Measurements from ENCODE around the gene NASP. TPM values are rescaled to one million over a fixed set of nuclear protein-coding genes. Genes with fewer than 3 reads are reported as not detected.

The NASP gene
- total and polyA plus RNA-seq, 2 of the 13 experiments (the other 11 are each of a cell fraction or from before 2014, with no cell fraction given) = 132 to 256 TPM

DNA sequence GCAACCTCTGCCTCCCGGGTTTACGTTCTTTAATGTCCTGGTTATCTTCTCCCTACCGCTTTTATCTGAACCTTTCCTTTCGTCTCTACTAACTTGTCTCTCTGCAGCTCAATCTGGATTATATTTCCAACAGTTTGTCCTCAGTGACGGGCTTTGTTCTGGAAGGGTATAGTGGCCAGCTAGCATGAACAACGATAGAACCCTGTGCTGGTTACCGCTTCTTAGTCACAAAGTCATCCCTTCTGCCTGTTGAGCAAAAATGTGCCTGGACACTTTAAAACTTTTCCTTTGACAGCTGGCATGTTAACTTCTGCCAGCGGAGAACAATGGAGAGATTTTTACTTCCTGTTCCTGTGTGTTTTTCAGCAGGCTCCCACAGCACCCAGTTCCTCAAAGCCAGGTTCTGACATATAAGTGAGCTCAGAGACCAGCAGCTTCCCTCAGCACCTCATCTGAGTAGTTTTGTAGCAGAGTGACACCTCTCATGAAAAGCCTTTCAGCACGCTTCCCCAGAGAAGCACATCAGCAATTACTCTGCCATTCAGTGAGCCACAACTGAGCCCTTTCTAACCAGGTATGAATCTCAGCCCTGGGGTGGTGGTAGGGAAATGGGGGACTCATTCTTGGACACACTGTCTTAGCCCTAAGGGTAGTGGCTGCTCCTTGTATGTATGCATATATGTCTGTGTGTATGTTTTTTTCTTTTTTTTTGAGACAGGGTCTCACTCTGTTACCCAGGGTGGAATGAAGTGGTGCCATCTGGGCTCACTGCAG lies 63.6 kb downstream of the NASP start:
- no peak for DNase-seq (ENCODE audit: low spot score)
- no peak; the same call in 2 of the 3 replicates for ATAC-seq
- Histone ChIP-seq H3K79me2 (ENCODE audit: insufficient read depth, low read length) (peaks cover 6% of the 10 kb centered on the region), H3K4me3 (replicated peaks in 1 of 3; ENCODE audit: insufficient read depth in 1 of 3, low read depth in 2 of 3, low read length in 3 of 3) (no peak overlapping the region), H3K4me2 (ENCODE audit: low read depth, low read length) (no peak overlapping the region), H3K4me1 (ENCODE audit: insufficient read depth, low read length) (peaks cover 25% of the 10 kb centered on the region), H3K9me3 (ENCODE audit: low read length) (no peaks in the 10 kb centered on the region), H3K27ac (ENCODE audit: extremely low read length, insufficient read depth, low read length) (no peak overlapping the region), H3K27me3 (ENCODE audit: control insufficient read depth in 1 of 2, insufficient read depth in 2 of 2, low read length in 2 of 2) (no peaks in the 10 kb centered on the region), H2AFZ (ENCODE audit: low read length) (no peak overlapping the region), H3K9ac (ENCODE audit: insufficient read depth, low read depth, low read length) (no peak overlapping the region), H3K36me3 (replicated peaks in 1 of 2; ENCODE audit: control insufficient read depth in 1 of 2, insufficient read depth in 2 of 2, low read length in 2 of 2) (peaks cover 20 to 51% of the 10 kb centered on the region in 2 experiments), H4K20me1 (ENCODE audit: insufficient read depth, low read length) (peaks cover 4% of the 10 kb centered on the region; the same call in 1 of the 2 replicates)
- CTCF ChIA-PET (ENCODE audit: low intra/inter-chr PET ratio, low total read pairs) = no interaction called here
- 98% methylated on average over 9 of the region's 9 CpGs for WGBS (ENCODE audit: low lambda C conversion rate)
- no TSS peak for BruUV-seq (replicated peaks)
- in situ Hi-C loops (cut with HindIII; ENCODE audit: extremely low pct_ligation_motif_present, low pct_unique_long_range_greater_than_20kb) (no loop called here), intact Hi-C loops (cut with micrococcal nuclease; ENCODE audit: unreplicated experiment) (no loop called here)
- FAIRE-seq = no peak
- POLR2A ChIA-PET = no interaction called here
- TF ChIP-seq RBM22 (optimal IDR thresholded peaks at IDR 0.05; ENCODE audit: low read length) (peak; percentile 82), ZNF678 (CRISPR knock-in tag; IDR thresholded peaks at IDR 0.05) (no peak), PAX8 (CRISPR knock-in tag; IDR thresholded peaks at IDR 0.05; ENCODE audit: borderline replicate concordance) (no peak), ZNF567 (CRISPR knock-in tag; IDR thresholded peaks at IDR 0.05; ENCODE audit: borderline replicate concordance) (no peak)

- in situ Hi-C loops (cut with HindIII; ENCODE audit: extremely low pct_ligation_motif_present, low pct_unique_long_range_greater_than_20kb) (no loop called here), intact Hi-C loops (cut with micrococcal nuclease; ENCODE audit: unreplicated experiment) (no loop called here)
- no peak for FAIRE-seq
- BruUV-seq (replicated peaks) = TSS peak; percentile 3
- Histone ChIP-seq H4K20me1 (ENCODE audit: insufficient read depth, low read length) (no peaks in the 10 kb centered on the region; the same call in 1 of the 2 replicates), H2AFZ (ENCODE audit: low read length) (no peak overlapping the region), H3K9me3 (ENCODE audit: low read length) (no peaks in the 10 kb centered on the region), H3K36me3 (replicated peaks in 1 of 2; ENCODE audit: control insufficient read depth in 1 of 2, insufficient read depth in 2 of 2, low read length in 2 of 2) (peaks cover 31 to 77% of the 10 kb centered on the region in 2 experiments), H3K4me2 (ENCODE audit: low read depth, low read length) (no peak overlapping the region), H3K27ac (ENCODE audit: extremely low read length, insufficient read depth, low read length) (no peak overlapping the region), H3K4me1 (ENCODE audit: insufficient read depth, low read length) (peaks cover 40% of the 10 kb centered on the region), H3K27me3 (ENCODE audit: control insufficient read depth in 1 of 2, insufficient read depth in 2 of 2, low read length in 2 of 2) (no peaks in the 10 kb centered on the region), H3K4me3 (replicated peaks in 1 of 3; ENCODE audit: insufficient read depth in 1 of 3, low read depth in 2 of 3, low read length in 3 of 3) (no peak overlapping the region), H3K9ac (ENCODE audit: insufficient read depth, low read depth, low read length) (no peak overlapping the region), H3K79me2 (ENCODE audit: insufficient read depth, low read length) (peaks cover 28% of the 10 kb centered on the region)
- TF ChIP-seq RBM22 (optimal IDR thresholded peaks at IDR 0.05; ENCODE audit: low read length) (peak; percentile 41), CEBPB (IDR thresholded peaks at IDR 0.05; ENCODE audit: borderline replicate concordance, low read depth, low read length) (peak; percentile 53; the same call in 1 of the 2 replicates), FOXO1 (CRISPR knock-in tag; IDR thresholded peaks at IDR 0.05) (no peak), PAX8 (CRISPR knock-in tag; IDR thresholded peaks at IDR 0.05; ENCODE audit: borderline replicate concordance) (no peak)
- no peak for ATAC-seq
- WGBS (ENCODE audit: low lambda C conversion rate) = 96% methylated on average over 12 of the region's 12 CpGs
- CTCF ChIA-PET (ENCODE audit: low intra/inter-chr PET ratio, low total read pairs) = no interaction called here
- DNase-seq (ENCODE audit: low spot score) = no peak
- POLR2A ChIA-PET = interaction anchor here (5.0 kb wide), 1 partner anchor 32 kb away, joined by 29 read pairs; the partner anchor contains the start of gene GPBP1L1
Measured at GRCh38 chr1:45654540-45655280, 70.9 kb downstream of the NASP start.

Measured in HepG2 (cell line).